Measurements from ENCODE around the gene HRH1. TPM values are rescaled to one million over a fixed set of nuclear protein-coding genes. Genes with fewer than 3 reads are reported as not detected.

Gene HRH1
- total RNA-seq, 1 experiment from 2014 or later: 4.6 TPM

DNA sequence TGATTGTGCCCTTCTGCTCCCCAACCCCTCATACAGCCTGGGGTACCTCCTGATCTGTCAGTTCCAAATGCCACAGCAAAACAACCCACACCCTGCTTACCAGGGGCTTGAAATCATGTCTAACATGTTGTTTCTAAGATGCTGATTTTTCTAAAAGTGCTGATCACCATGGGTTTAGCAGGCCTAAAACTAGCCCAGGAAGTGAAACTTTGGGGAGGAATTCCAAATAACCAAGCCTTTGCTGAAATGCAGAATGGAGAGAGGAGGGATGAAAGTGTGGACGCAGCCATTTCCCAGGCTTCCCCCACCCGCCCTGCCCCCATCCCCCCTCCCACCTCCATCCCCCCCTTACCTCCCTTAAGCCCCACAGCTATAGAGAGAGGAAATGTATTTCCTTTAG is 2.0 kb upstream of the HRH1 start:
- ChIA-PET CTCF (no interaction called here), POLR2A (no interaction called here)
- no peak overlapping the region for H3K27ac ChIP-seq (ENCODE audit: low read length)
- H3K27me3 ChIP-seq (ENCODE audit: control insufficient read depth, insufficient read depth, low read length): no peaks in the 10 kb centered on the region
- no peak overlapping the region for H3K4me3 ChIP-seq (ENCODE audit: low read depth in 2 of 2, low read length in 2 of 2)
- TF ChIP-seq, protein P1, sequence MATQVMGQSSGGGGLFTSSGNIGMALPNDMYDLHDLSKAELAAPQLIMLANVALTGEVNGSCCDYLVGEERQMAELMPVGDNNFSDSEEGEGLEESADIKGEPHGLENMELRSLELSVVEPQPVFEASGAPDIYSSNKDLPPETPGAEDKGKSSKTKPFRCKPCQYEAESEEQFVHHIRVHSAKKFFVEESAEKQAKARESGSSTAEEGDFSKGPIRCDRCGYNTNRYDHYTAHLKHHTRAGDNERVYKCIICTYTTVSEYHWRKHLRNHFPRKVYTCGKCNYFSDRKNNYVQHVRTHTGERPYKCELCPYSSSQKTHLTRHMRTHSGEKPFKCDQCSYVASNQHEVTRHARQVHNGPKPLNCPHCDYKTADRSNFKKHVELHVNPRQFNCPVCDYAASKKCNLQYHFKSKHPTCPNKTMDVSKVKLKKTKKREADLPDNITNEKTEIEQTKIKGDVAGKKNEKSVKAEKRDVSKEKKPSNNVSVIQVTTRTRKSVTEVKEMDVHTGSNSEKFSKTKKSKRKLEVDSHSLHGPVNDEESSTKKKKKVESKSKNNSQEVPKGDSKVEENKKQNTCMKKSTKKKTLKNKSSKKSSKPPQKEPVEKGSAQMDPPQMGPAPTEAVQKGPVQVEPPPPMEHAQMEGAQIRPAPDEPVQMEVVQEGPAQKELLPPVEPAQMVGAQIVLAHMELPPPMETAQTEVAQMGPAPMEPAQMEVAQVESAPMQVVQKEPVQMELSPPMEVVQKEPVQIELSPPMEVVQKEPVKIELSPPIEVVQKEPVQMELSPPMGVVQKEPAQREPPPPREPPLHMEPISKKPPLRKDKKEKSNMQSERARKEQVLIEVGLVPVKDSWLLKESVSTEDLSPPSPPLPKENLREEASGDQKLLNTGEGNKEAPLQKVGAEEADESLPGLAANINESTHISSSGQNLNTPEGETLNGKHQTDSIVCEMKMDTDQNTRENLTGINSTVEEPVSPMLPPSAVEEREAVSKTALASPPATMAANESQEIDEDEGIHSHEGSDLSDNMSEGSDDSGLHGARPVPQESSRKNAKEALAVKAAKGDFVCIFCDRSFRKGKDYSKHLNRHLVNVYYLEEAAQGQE (IDR thresholded peaks at IDR 0.05; ENCODE audit: insufficient read depth in 1 of 2, low read depth in 2 of 2, low read length in 1 of 2): no peak
- no peaks in the 10 kb centered on the region for H3K9me3 ChIP-seq (ENCODE audit: control insufficient read depth, insufficient read depth, low read depth, low read length)
- intact Hi-C loops (cut with micrococcal nuclease; ENCODE audit: unreplicated experiment) (no loop called here), in situ Hi-C loops (cut with HindIII; ENCODE audit: low pct_unique_long_range_greater_than_20kb, low sequenced_read_pairs) (no loop called here)
- ATAC-seq: no peak
- H3K36me3 ChIP-seq (ENCODE audit: control insufficient read depth, insufficient read depth, low read length): no peaks in the 10 kb centered on the region
- BruUV-seq (replicated peaks): no TSS peak
- peaks cover 3% of the 10 kb centered on the region; the same call in 1 of the 2 replicates for H3K4me1 ChIP-seq (ENCODE audit: control insufficient read depth, insufficient read depth, low read length)
- DNase-seq (ENCODE audit: low read depth, low spot score): no peak

- peak overlapping the region; percentile 51 to 71 for H3K4me3 ChIP-seq (ENCODE audit: low read depth in 2 of 2, low read length in 2 of 2)
- POLR2A ChIA-PET: no interaction called here
- in situ Hi-C loops (cut with HindIII; ENCODE audit: low pct_unique_long_range_greater_than_20kb, low sequenced_read_pairs): no loop called here
- no peak for DNase-seq (ENCODE audit: low read depth, low spot score)
- intact Hi-C loops (cut with micrococcal nuclease; ENCODE audit: unreplicated experiment): no loop called here
- no TSS peak for BruUV-seq (replicated peaks)
- TF ChIP-seq, protein P1 (IDR thresholded peaks at IDR 0.05; ENCODE audit: insufficient read depth in 1 of 2, low read depth in 2 of 2, low read length in 1 of 2): no peak
- TF ChIP-seq POLR2AphosphoS5 (IDR thresholded peaks at IDR 0.05; ENCODE audit: low read depth, low read length): no peak
- TF ChIP-seq TCF7L2 (IDR thresholded peaks at IDR 0.05; ENCODE audit: low read depth, low read length): no peak
- TF ChIP-seq SIN3A (IDR thresholded peaks at IDR 0.05; ENCODE audit: borderline replicate concordance, insufficient read depth, low read depth, low read length): no peak
- TF ChIP-seq, protein P2, sequence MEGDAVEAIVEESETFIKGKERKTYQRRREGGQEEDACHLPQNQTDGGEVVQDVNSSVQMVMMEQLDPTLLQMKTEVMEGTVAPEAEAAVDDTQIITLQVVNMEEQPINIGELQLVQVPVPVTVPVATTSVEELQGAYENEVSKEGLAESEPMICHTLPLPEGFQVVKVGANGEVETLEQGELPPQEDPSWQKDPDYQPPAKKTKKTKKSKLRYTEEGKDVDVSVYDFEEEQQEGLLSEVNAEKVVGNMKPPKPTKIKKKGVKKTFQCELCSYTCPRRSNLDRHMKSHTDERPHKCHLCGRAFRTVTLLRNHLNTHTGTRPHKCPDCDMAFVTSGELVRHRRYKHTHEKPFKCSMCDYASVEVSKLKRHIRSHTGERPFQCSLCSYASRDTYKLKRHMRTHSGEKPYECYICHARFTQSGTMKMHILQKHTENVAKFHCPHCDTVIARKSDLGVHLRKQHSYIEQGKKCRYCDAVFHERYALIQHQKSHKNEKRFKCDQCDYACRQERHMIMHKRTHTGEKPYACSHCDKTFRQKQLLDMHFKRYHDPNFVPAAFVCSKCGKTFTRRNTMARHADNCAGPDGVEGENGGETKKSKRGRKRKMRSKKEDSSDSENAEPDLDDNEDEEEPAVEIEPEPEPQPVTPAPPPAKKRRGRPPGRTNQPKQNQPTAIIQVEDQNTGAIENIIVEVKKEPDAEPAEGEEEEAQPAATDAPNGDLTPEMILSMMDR (IDR thresholded peaks at IDR 0.05): no peak
- no peak overlapping the region for H3K27ac ChIP-seq (ENCODE audit: low read length)
- H3K27me3 ChIP-seq (ENCODE audit: control insufficient read depth, insufficient read depth, low read length): no peaks in the 10 kb centered on the region
- H3K36me3 ChIP-seq (ENCODE audit: control insufficient read depth, insufficient read depth, low read length): no peaks in the 10 kb centered on the region
- CTCF ChIA-PET: interaction anchor here (0.5 to 1.7 kb wide), 4 partner anchors 51 to 220 kb away, joined by 4 to 7 read pairs (median 6); no protein-coding TSS in a partner anchor
- H3K4me1 ChIP-seq (ENCODE audit: control insufficient read depth, insufficient read depth, low read length): peaks cover 3% of the 10 kb centered on the region; the same call in 1 of the 2 replicates
- no peaks in the 10 kb centered on the region for H3K9me3 ChIP-seq (ENCODE audit: control insufficient read depth, insufficient read depth, low read depth, low read length)
- ATAC-seq: peak; percentile 64
Measured at GRCh38 chr3:11154953-11155325, 646 bp downstream of the HRH1 start.

Measured in Panc1 (cell line).